ENCODE data around the gene TGFBR3L.
A peak's percentile ranks its signal among the peaks of the same experiment; 100 is the strongest.
"Not testable (repeated sequence)": the region's sequence is repeated elsewhere in the genome, so short reads cannot be mapped to it uniquely, and the experiment has no call there.

Gene TGFBR3L

GRCh38 chr19:7917267-7918061 lies 2.8 kb downstream of the TGFBR3L start:
- DNase-seq (ENCODE audit: low spot score): peak; percentile 70

GRCh38 chr19:7918062-7918614 lies 3.5 kb downstream of the TGFBR3L start:
- DNase-seq (ENCODE audit: low spot score): not testable (repeated sequence)

GRCh38 chr19:7918615-7919421 lies 4.2 kb downstream of the TGFBR3L start:
- DNase-seq (ENCODE audit: low spot score): no peak

- peak; percentile 94 for DNase-seq (ENCODE audit: low spot score)
Measured at GRCh38 chr19:7919610-7920518, 5.2 kb downstream of the TGFBR3L start, which contains the start of gene SNAPC2. SNAPC2 (plus strand) TSS chr19:7920338; CDS start chr19:7920367, 29 bp downstream.

- peak; percentile 98 for DNase-seq (ENCODE audit: low spot score)
Measured at GRCh38 chr19:7920519-7921301, 6.1 kb downstream of the TGFBR3L start.

GRCh38 chr19:7921302-7921966 lies 6.8 kb downstream of the TGFBR3L start:
- no peak for DNase-seq (ENCODE audit: low spot score)

GRCh38 chr19:7921967-7922835 lies 7.6 kb downstream of the TGFBR3L start:
- DNase-seq (ENCODE audit: low spot score): no peak

- no peak for DNase-seq (ENCODE audit: low spot score)
Measured at GRCh38 chr19:7922836-7923195, 8.2 kb downstream of the TGFBR3L start.

- no peak for DNase-seq (ENCODE audit: low spot score)
Measured at GRCh38 chr19:7923295-7924191, 8.9 kb downstream of the TGFBR3L start.

- DNase-seq (ENCODE audit: low spot score): no peak
Measured at GRCh38 chr19:7924241-7924640, 9.6 kb downstream of the TGFBR3L start.

GRCh38 chr19:7924651-7925170 lies 10.1 kb downstream of the TGFBR3L start:
- DNase-seq (ENCODE audit: low spot score): no peak

GRCh38 chr19:7925171-7925851 lies 10.7 kb downstream of the TGFBR3L start:
- DNase-seq (ENCODE audit: low spot score): peak; percentile 82

- peak; percentile 77 for DNase-seq (ENCODE audit: low spot score)
Measured at GRCh38 chr19:7926021-7926726, 11.5 kb downstream of the TGFBR3L start, which contains the start of gene CTXN1. CTXN1 (minus strand) TSS chr19:7926135; CDS start chr19:7925538, 597 bp downstream.

- no peak for DNase-seq (ENCODE audit: low spot score)
Measured at GRCh38 chr19:7926727-7927604, 12.3 kb downstream of the TGFBR3L start.

GRCh38 chr19:7927605-7928333 lies 13.1 kb downstream of the TGFBR3L start:
- no peak for DNase-seq (ENCODE audit: low spot score)

Data from AG08395 (cell line).